ENCODE measurements around the gene ERBB2.

Gene ERBB2

DNA sequence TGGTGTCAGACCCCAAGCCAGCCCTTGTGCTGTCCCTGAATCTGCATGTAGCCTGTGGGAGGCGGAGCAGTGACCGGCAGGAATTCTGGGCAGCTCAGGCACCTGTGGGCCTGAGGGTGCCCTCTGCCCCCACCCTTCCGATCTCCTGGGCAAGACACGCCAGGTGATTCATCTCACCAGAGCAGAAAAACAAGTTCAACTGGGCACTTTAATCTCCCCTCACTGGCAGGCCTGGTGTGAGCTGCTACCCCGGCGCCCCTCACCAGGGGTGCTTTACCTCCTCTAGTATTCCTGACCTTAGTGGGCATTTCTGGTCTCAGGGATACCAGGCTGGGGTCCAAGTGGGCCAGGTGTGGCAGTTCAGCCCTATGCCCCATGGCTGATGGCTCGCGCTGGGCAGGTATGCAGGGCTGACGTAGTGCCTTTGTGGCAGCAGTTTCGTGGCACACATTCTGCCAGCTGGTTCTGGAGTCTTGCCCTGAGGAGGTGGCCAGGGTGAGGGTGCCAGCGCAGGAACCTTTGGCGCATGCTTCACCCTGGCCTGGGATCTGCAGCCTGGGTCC lies 6.0 kb downstream of the ERBB2 start:
- no peaks in the 10 kb centered on the region for H3K79me2 ChIP-seq (ENCODE audit: insufficient read depth, low read depth)
- H3K27ac ChIP-seq = no peak overlapping the region
- peaks cover 59% of the 10 kb centered on the region for H3K4me1 ChIP-seq (ENCODE audit: low read depth, poor library complexity, severe bottlenecking)
- H3K4me2 ChIP-seq = no peak overlapping the region
- TF ChIP-seq, protein P1, sequence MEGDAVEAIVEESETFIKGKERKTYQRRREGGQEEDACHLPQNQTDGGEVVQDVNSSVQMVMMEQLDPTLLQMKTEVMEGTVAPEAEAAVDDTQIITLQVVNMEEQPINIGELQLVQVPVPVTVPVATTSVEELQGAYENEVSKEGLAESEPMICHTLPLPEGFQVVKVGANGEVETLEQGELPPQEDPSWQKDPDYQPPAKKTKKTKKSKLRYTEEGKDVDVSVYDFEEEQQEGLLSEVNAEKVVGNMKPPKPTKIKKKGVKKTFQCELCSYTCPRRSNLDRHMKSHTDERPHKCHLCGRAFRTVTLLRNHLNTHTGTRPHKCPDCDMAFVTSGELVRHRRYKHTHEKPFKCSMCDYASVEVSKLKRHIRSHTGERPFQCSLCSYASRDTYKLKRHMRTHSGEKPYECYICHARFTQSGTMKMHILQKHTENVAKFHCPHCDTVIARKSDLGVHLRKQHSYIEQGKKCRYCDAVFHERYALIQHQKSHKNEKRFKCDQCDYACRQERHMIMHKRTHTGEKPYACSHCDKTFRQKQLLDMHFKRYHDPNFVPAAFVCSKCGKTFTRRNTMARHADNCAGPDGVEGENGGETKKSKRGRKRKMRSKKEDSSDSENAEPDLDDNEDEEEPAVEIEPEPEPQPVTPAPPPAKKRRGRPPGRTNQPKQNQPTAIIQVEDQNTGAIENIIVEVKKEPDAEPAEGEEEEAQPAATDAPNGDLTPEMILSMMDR (conservative IDR thresholded peaks at IDR 0.05; ENCODE audit: low read depth, low read length) = no peak
- no peak overlapping the region for H3K9ac ChIP-seq
- H4K20me1 ChIP-seq (ENCODE audit: insufficient read depth) = no peaks in the 10 kb centered on the region
- H3K4me3 ChIP-seq (IDR thresholded peaks at IDR 0.05; ENCODE audit: insufficient read depth, low read depth, low read length) = no peak overlapping the region
- no peaks in the 10 kb centered on the region for H3K27me3 ChIP-seq (ENCODE audit: insufficient read depth, low read depth)
- no peaks in the 10 kb centered on the region for H3K36me3 ChIP-seq (ENCODE audit: insufficient read depth)
- H2AFZ ChIP-seq (ENCODE audit: low read depth) = no peak overlapping the region

DNA sequence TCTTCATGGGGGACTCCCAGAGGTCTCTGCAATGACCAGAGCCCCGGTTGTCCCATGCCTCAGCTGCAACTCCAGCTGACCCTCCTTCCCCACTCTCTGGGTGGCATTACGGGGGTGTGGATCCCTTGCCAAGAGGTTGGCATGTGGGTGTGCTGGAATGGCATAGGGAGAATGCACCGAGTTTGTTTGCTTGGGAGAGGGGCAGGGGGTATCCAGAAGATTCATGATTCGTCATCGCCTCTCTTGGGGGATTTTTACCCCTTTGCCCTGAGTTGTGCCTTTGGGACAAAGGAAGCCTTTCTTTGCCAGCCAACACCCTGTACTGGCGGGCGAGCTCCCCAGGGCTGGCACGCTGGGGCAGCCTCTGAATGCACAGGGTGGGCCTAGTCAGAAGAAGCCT lies 6.5 kb downstream of the ERBB2 start:
- TF ChIP-seq, protein P1 (conservative IDR thresholded peaks at IDR 0.05; ENCODE audit: low read depth, low read length) = no peak
- Histone ChIP-seq H3K4me1 (ENCODE audit: low read depth, poor library complexity, severe bottlenecking) (peaks cover 59% of the 10 kb centered on the region), H3K27me3 (ENCODE audit: insufficient read depth, low read depth) (no peaks in the 10 kb centered on the region), H3K4me3 (IDR thresholded peaks at IDR 0.05; ENCODE audit: insufficient read depth, low read depth, low read length) (no peak overlapping the region), H3K4me2 (no peak overlapping the region), H3K27ac (no peak overlapping the region), H3K9ac (no peak overlapping the region), H4K20me1 (ENCODE audit: insufficient read depth) (no peaks in the 10 kb centered on the region), H3K36me3 (ENCODE audit: insufficient read depth) (no peaks in the 10 kb centered on the region), H3K79me2 (ENCODE audit: insufficient read depth, low read depth) (no peaks in the 10 kb centered on the region), H2AFZ (ENCODE audit: low read depth) (no peak overlapping the region)

DNA sequence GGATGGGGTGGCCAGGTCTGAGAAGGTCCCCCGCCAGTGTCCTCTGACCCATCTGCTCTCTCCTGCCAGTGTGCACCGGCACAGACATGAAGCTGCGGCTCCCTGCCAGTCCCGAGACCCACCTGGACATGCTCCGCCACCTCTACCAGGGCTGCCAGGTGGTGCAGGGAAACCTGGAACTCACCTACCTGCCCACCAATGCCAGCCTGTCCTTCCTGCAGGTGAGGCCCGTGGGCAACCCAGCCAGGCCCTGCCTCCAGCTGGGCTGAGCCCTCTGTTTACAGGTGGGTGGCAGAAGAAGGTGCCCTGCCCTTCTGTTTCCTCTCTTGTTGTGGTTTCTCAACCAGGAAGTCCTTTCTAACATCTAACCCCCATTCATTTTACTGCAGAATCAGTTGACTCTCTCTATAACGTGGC lies 7.1 kb downstream of the ERBB2 start:
- no peak overlapping the region for H3K9ac ChIP-seq
- no peak overlapping the region for H3K4me3 ChIP-seq (IDR thresholded peaks at IDR 0.05; ENCODE audit: insufficient read depth, low read depth, low read length)
- no peak overlapping the region; the same call in 1 of the 2 replicates for H3K4me2 ChIP-seq
- peaks cover 54% of the 10 kb centered on the region for H3K4me1 ChIP-seq (ENCODE audit: low read depth, poor library complexity, severe bottlenecking)
- H3K79me2 ChIP-seq (ENCODE audit: insufficient read depth, low read depth) = no peaks in the 10 kb centered on the region
- no peaks in the 10 kb centered on the region for H3K27me3 ChIP-seq (ENCODE audit: insufficient read depth, low read depth)
- H3K27ac ChIP-seq = no peak overlapping the region
- no peaks in the 10 kb centered on the region for H3K36me3 ChIP-seq (ENCODE audit: insufficient read depth)
- H4K20me1 ChIP-seq (ENCODE audit: insufficient read depth) = no peaks in the 10 kb centered on the region
- no peak overlapping the region for H2AFZ ChIP-seq (ENCODE audit: low read depth)
- TF ChIP-seq, protein P1 (conservative IDR thresholded peaks at IDR 0.05; ENCODE audit: low read depth, low read length) = no peak

DNA sequence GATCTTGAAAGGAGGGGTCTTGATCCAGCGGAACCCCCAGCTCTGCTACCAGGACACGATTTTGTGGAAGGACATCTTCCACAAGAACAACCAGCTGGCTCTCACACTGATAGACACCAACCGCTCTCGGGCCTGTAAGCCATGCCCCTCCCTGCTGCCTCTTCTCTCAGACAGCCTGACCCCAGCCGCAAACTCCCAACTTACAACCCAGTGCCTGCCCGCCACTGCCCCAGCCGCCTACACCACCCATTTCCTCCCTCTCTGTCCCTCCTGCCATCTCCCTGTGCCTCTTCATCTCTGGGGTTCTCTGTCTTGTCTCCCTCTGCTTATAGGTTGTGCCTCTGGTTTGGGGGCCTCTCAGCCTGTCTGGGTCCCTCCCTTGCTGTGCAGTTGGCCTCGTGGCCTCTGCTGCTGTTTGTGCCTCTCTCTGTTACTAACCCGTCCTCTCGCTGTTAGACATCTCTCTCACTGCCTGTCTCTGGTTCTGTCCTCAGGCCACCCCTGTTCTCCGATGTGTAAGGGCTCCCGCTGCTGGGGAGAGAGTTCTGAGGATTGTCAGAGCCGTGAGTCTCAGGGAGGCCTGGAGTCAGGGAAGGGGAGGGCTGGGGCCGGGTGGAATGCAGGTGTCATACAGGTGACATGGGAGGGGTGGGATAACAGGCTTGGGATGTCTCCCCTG lies 9.6 kb downstream of the ERBB2 start:
- Histone ChIP-seq H3K9ac (no peak overlapping the region), H3K4me3 (IDR thresholded peaks at IDR 0.05; ENCODE audit: insufficient read depth, low read depth, low read length) (no peak overlapping the region), H4K20me1 (ENCODE audit: insufficient read depth) (no peaks in the 10 kb centered on the region), H3K27ac (no peak overlapping the region), H3K79me2 (ENCODE audit: insufficient read depth, low read depth) (no peaks in the 10 kb centered on the region), H3K27me3 (ENCODE audit: insufficient read depth, low read depth) (no peaks in the 10 kb centered on the region), H3K36me3 (ENCODE audit: insufficient read depth) (no peaks in the 10 kb centered on the region), H3K4me1 (ENCODE audit: low read depth, poor library complexity, severe bottlenecking) (peaks cover 29% of the 10 kb centered on the region), H2AFZ (ENCODE audit: low read depth) (no peak overlapping the region), H3K4me2 (no peak overlapping the region)
- TF ChIP-seq, protein P1 (conservative IDR thresholded peaks at IDR 0.05; ENCODE audit: low read depth, low read length) = no peak
